MM.1S (cell line): Measurements from ENCODE around the gene CACNG5.

ENCODE experiments used
- EZH2 ChIP-seq: fragments of 300-600 bp; sonication (generic); optimal IDR thresholded peaks from 2 replicates; pipeline ENCODE3; 2017; ENCODE audit warnings: low read depth, mild to moderate bottlenecking, antibody characterized with exemption, low read length, mixed read lengths
- EZH2phosphoT487 ChIP-seq: fragments of 300-600 bp; sonication (generic); IDR thresholded peaks from 2 replicates; pipeline ENCODE4 v1.6.1; 2018; ENCODE audit warnings: antibody characterized with exemption, low read length
- TF ChIP-seq, protein P1 (sequence below): fragments of 300-600 bp; sonication (generic); IDR thresholded peaks from 2 replicates; pipeline ENCODE4 v1.5.1; 2016; ENCODE audit warnings: antibody characterized with exemption, low read length, mixed read lengths

GRCh38 chr17:66842959-66843358, 8.0 kb downstream of the CACNG5 start:
- TF ChIP-seq EZH2 (no peak), EZH2phosphoT487 (no peak)
- TF ChIP-seq, protein P1, sequence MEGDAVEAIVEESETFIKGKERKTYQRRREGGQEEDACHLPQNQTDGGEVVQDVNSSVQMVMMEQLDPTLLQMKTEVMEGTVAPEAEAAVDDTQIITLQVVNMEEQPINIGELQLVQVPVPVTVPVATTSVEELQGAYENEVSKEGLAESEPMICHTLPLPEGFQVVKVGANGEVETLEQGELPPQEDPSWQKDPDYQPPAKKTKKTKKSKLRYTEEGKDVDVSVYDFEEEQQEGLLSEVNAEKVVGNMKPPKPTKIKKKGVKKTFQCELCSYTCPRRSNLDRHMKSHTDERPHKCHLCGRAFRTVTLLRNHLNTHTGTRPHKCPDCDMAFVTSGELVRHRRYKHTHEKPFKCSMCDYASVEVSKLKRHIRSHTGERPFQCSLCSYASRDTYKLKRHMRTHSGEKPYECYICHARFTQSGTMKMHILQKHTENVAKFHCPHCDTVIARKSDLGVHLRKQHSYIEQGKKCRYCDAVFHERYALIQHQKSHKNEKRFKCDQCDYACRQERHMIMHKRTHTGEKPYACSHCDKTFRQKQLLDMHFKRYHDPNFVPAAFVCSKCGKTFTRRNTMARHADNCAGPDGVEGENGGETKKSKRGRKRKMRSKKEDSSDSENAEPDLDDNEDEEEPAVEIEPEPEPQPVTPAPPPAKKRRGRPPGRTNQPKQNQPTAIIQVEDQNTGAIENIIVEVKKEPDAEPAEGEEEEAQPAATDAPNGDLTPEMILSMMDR: no peak
